ENCODE results near the gene KCNC2. TPM values are rescaled to one million over a fixed set of nuclear protein-coding genes. Genes with fewer than 3 reads are reported as not detected.
A peak's percentile ranks its signal among the peaks of the same experiment; 100 is the strongest.

The KCNC2 gene
- total RNA-seq, 2 donors from 2014 or later: not detected

GRCh38 chr12:75227132-75227531 lies 17.5 kb upstream of the KCNC2 start:
- no peaks in the 10 kb centered on the region for H3K9me3 Mint-ChIP-seq
- Histone ChIP-seq H3K4me1 (ENCODE audit: control insufficient read depth, insufficient read depth, low read length) (no peaks in the 10 kb centered on the region), H3K36me3 (ENCODE audit: control insufficient read depth, insufficient read depth, low read length) (no peaks in the 10 kb centered on the region), H3K9me3 (ENCODE audit: control insufficient read depth, low read length) (no peaks in the 10 kb centered on the region), H3K9ac (ENCODE audit: extremely low read depth, low read length, poor library complexity, severe bottlenecking) (no peak overlapping the region), H3K27me3 (ENCODE audit: control insufficient read depth, insufficient read depth, low read length, poor library complexity, severe bottlenecking) (no peaks in the 10 kb centered on the region), H3K27ac (ENCODE audit: low read depth, low read length) (no peak overlapping the region), H3K4me3 (ENCODE audit: low read length) (no peak overlapping the region)
- H3K27ac Mint-ChIP-seq: no peak overlapping the region
- H3K27me3 Mint-ChIP-seq (ENCODE audit: insufficient read depth): no peaks in the 10 kb centered on the region
- H3K36me3 Mint-ChIP-seq (ENCODE audit: low read depth): no peaks in the 10 kb centered on the region
- WGBS, 2 experiments (ENCODE audit: insufficient coverage in 1 of 2, insufficient read length in 1 of 2): 100% methylated on average over 1 of the region's 1 CpG; no CpG with 5 or more reads in 1 of the 2 experiments
- TF ChIP-seq CTCF (conservative IDR thresholded peaks at IDR 0.05): no peak
- H3K4me1 Mint-ChIP-seq: no peaks in the 10 kb centered on the region
- no peak for DNase-seq
- no peak overlapping the region for H3K4me3 Mint-ChIP-seq

- whole genome bisulfite sequencing, 2 experiments (ENCODE audit: insufficient coverage in 1 of 2, insufficient read length in 1 of 2): 64 to 74% methylated on average over 3 of the region's 3 CpGs
- no peaks in the 10 kb centered on the region for H3K4me1 ChIP-seq (ENCODE audit: control insufficient read depth, insufficient read depth, low read length)
- Mint-ChIP-seq H3K36me3 (ENCODE audit: low read depth) (no peaks in the 10 kb centered on the region), H3K27me3 (ENCODE audit: insufficient read depth) (peaks cover 46% of the 10 kb centered on the region), H3K27ac (no peak overlapping the region), H3K4me3 (no peak overlapping the region), H3K9me3 (no peaks in the 10 kb centered on the region), H3K4me1 (peaks cover 8% of the 10 kb centered on the region)
- H3K9me3 ChIP-seq (ENCODE audit: control insufficient read depth, low read length): no peaks in the 10 kb centered on the region
- TF ChIP-seq CTCF (conservative IDR thresholded peaks at IDR 0.05): no peak
- no peaks in the 10 kb centered on the region for H3K36me3 ChIP-seq (ENCODE audit: control insufficient read depth, insufficient read depth, low read length)
- no peak overlapping the region for H3K9ac ChIP-seq (ENCODE audit: extremely low read depth, low read length, poor library complexity, severe bottlenecking)
- H3K27ac ChIP-seq (ENCODE audit: low read depth, low read length): no peak overlapping the region
- no peak overlapping the region for H3K4me3 ChIP-seq (ENCODE audit: low read length)
- no peak for DNase-seq
- peaks cover 47% of the 10 kb centered on the region for H3K27me3 ChIP-seq (ENCODE audit: control insufficient read depth, insufficient read depth, low read length, poor library complexity, severe bottlenecking)
Observed at GRCh38 chr12:75212072-75212471, 2.4 kb upstream of the KCNC2 start.

- peak overlapping the region; percentile 46 for H3K4me3 Mint-ChIP-seq
- no peaks in the 10 kb centered on the region for H3K36me3 Mint-ChIP-seq (ENCODE audit: low read depth)
- H3K36me3 ChIP-seq (ENCODE audit: control insufficient read depth, insufficient read depth, low read length): no peaks in the 10 kb centered on the region
- peak overlapping the region; percentile 64 for H3K4me3 ChIP-seq (ENCODE audit: low read length)
- peaks cover 8% of the 10 kb centered on the region for H3K4me1 Mint-ChIP-seq
- TF ChIP-seq CTCF (conservative IDR thresholded peaks at IDR 0.05): no peak
- H3K27ac ChIP-seq (ENCODE audit: low read depth, low read length): no peak overlapping the region
- H3K4me1 ChIP-seq (ENCODE audit: control insufficient read depth, insufficient read depth, low read length): no peaks in the 10 kb centered on the region
- no peak overlapping the region for H3K9ac ChIP-seq (ENCODE audit: extremely low read depth, low read length, poor library complexity, severe bottlenecking)
- H3K27me3 ChIP-seq (ENCODE audit: control insufficient read depth, insufficient read depth, low read length, poor library complexity, severe bottlenecking): peaks cover 72% of the 10 kb centered on the region
- WGBS, 2 experiments (ENCODE audit: insufficient coverage in 1 of 2, insufficient read length in 1 of 2): 1 to 2% methylated on average over 15 to 50 of the region's 50 CpGs
- peaks cover 4% of the 10 kb centered on the region for H3K9me3 Mint-ChIP-seq
- DNase-seq: peak; percentile 96
- H3K27me3 Mint-ChIP-seq (ENCODE audit: insufficient read depth): peaks cover 68% of the 10 kb centered on the region
- H3K9me3 ChIP-seq (ENCODE audit: control insufficient read depth, low read length): no peaks in the 10 kb centered on the region
- H3K27ac Mint-ChIP-seq: no peak overlapping the region
Observed at GRCh38 chr12:75208856-75209811, 505 bp downstream of the KCNC2 start.
